Measurements from ENCODE around the gene SLC35A1. TPM values are rescaled to one million over a fixed set of nuclear protein-coding genes. Genes with fewer than 3 reads are reported as not detected.

SLC35A1 gene
- total RNA-seq, 3 donors from 2014 or later (not counting 1 experiment from before 2014, with no cell fraction given): 10.9 to 14.8 (median 13.4) TPM

DNA sequence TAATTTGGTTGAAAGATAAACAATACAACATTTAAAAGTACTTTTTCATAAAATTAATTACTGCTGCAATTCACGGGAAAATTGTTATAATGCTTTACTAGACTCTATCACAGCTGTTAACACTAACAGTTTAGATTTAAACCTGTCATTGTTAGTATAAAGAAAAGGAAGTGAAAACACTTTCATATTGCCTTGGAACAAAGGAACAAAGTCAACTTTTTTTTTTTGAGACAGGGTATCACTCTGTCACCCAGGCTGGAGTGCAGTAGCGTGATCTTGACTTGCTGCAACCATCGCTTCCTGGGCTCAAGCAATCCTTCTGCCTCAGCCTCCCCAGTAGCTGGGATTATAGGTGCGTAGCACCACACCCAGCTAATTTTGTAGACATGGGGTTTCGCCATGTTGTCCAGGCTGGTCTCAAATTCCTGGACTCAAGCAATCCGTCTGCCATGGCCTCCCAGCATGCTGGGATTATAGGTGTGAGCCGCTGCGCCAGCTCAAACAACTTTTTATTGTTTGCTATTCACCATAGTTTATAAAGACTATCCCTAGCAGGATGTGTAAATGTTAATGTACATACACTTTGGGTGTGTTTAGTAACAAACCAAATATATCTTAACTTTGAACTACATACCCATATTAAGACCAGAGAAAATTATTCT lies 22.1 kb downstream of the SLC35A1 start:
- no peak overlapping the region for H3K4me3 ChIP-seq (ENCODE audit: low read length)
- no peaks in the 10 kb centered on the region for H3K9me3 Mint-ChIP-seq
- no peak for ATAC-seq
- H3K27ac Mint-ChIP-seq: no peak overlapping the region
- H3K36me3 ChIP-seq (ENCODE audit: control insufficient read depth, insufficient read depth, low read length): peaks cover 6% of the 10 kb centered on the region
- WGBS (ENCODE audit: insufficient coverage): 93% methylated on average over 5 of the region's 8 CpGs
- H3K4me1 ChIP-seq (ENCODE audit: control insufficient read depth, insufficient read depth, low read length): no peaks in the 10 kb centered on the region
- no peaks in the 10 kb centered on the region for H3K27me3 ChIP-seq (ENCODE audit: control insufficient read depth, insufficient read depth, low read length)
- intact Hi-C loops (cut with micrococcal nuclease): no loop called here
- H3K36me3 Mint-ChIP-seq: no peaks in the 10 kb centered on the region
- TF ChIP-seq, protein P1, sequence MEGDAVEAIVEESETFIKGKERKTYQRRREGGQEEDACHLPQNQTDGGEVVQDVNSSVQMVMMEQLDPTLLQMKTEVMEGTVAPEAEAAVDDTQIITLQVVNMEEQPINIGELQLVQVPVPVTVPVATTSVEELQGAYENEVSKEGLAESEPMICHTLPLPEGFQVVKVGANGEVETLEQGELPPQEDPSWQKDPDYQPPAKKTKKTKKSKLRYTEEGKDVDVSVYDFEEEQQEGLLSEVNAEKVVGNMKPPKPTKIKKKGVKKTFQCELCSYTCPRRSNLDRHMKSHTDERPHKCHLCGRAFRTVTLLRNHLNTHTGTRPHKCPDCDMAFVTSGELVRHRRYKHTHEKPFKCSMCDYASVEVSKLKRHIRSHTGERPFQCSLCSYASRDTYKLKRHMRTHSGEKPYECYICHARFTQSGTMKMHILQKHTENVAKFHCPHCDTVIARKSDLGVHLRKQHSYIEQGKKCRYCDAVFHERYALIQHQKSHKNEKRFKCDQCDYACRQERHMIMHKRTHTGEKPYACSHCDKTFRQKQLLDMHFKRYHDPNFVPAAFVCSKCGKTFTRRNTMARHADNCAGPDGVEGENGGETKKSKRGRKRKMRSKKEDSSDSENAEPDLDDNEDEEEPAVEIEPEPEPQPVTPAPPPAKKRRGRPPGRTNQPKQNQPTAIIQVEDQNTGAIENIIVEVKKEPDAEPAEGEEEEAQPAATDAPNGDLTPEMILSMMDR (IDR thresholded peaks at IDR 0.05): no peak
- no peak overlapping the region for H3K27ac ChIP-seq (ENCODE audit: low read length)
- DNase-seq: no peak
- H3K9me3 ChIP-seq (ENCODE audit: control insufficient read depth, insufficient read depth, low read length): no peaks in the 10 kb centered on the region
- peaks cover 5 to 11% of the 10 kb centered on the region in 2 donors for H3K4me1 Mint-ChIP-seq
- H3K27me3 Mint-ChIP-seq (ENCODE audit: low read depth in 2 of 2): no peaks in the 10 kb centered on the region
- no peak overlapping the region for H3K4me3 Mint-ChIP-seq

DNA sequence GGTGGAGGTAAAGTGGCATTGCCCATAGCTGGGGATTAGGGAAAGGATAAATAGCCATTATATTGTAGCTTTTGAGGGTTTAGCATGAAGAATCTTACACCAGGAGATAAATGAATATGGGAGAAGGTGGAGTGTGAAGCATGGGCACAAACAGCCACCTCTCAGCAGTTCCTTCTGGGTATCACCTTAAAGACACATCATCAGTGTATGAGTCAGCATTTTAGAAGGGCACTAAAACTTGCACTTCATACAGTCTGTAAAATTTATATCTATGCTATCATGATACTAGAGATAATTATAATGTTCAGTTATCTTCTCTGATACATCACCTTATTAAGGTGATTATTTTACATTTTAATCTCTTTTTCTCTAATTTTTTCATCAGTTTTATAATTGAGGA lies 25.3 kb downstream of the SLC35A1 start:
- no peaks in the 10 kb centered on the region for H3K4me1 ChIP-seq (ENCODE audit: control insufficient read depth, insufficient read depth, low read length)
- Mint-ChIP-seq H3K9me3 (no peaks in the 10 kb centered on the region), H3K4me1 (peaks cover 2 to 7% of the 10 kb centered on the region in 2 donors), H3K36me3 (no peaks in the 10 kb centered on the region), H3K27ac (no peak overlapping the region), H3K4me3 (no peak overlapping the region), H3K27me3 (ENCODE audit: low read depth in 2 of 2) (no peaks in the 10 kb centered on the region)
- intact Hi-C loops (cut with micrococcal nuclease): no loop called here
- DNase-seq (no peak), ATAC-seq (no peak)
- no peak overlapping the region for H3K27ac ChIP-seq (ENCODE audit: low read length)
- no peak overlapping the region for H3K4me3 ChIP-seq (ENCODE audit: low read length)
- TF ChIP-seq, protein P1 (IDR thresholded peaks at IDR 0.05): no peak
- H3K36me3 ChIP-seq (ENCODE audit: control insufficient read depth, insufficient read depth, low read length): peaks cover 19% of the 10 kb centered on the region
- no peaks in the 10 kb centered on the region for H3K27me3 ChIP-seq (ENCODE audit: control insufficient read depth, insufficient read depth, low read length)
- H3K9me3 ChIP-seq (ENCODE audit: control insufficient read depth, insufficient read depth, low read length): no peaks in the 10 kb centered on the region

DNA sequence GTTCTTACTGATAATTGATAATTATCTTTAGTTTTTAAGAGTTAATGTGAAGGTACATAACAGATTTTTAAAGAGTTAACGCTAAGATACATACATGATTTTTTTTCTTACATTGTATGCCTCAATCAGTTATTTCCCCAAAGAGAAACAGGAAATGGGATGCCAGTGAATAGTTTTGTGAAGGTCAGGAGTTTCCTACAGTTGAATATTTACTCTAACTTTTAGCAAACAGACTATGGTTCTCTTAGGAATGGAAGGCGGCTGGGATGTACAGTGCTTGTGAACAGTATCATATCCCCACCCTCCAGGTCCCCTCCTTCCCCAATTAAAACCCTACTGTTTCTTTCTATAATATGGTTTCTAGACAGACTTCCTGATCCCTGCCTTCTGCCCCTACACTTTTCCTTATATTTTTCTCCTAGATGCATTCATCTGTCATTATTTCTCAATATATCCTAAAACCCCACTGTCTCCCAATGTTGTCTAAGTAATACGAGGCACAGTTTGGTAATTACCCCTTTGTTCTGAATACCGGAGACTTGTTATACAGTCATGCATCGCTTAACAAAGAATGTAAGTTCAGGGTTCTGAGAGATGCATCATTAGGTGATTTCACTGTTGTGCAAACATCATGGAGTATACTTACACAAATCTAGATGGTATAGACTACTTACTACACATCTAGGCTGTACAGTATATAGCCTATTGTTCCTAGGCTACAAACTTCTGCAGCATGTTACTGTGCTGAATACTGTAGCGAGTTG lies 29.2 kb downstream of the SLC35A1 start:
- Mint-ChIP-seq H3K27ac (no peak overlapping the region), H3K36me3 (no peaks in the 10 kb centered on the region), H3K27me3 (ENCODE audit: low read depth in 2 of 2) (no peaks in the 10 kb centered on the region), H3K4me3 (no peak overlapping the region), H3K4me1 (peaks cover 0 to 5% of the 10 kb centered on the region in 2 donors), H3K9me3 (no peaks in the 10 kb centered on the region)
- Histone ChIP-seq H3K4me1 (ENCODE audit: control insufficient read depth, insufficient read depth, low read length) (no peaks in the 10 kb centered on the region), H3K4me3 (ENCODE audit: low read length) (no peak overlapping the region), H3K27me3 (ENCODE audit: control insufficient read depth, insufficient read depth, low read length) (no peaks in the 10 kb centered on the region), H3K27ac (ENCODE audit: low read length) (no peak overlapping the region), H3K36me3 (ENCODE audit: control insufficient read depth, insufficient read depth, low read length) (peaks cover 35% of the 10 kb centered on the region), H3K9me3 (ENCODE audit: control insufficient read depth, insufficient read depth, low read length) (no peaks in the 10 kb centered on the region)
- intact Hi-C loops (cut with micrococcal nuclease): no loop called here
- DNase-seq (no peak), ATAC-seq (no peak)
- 93% methylated on average over 5 of the region's 6 CpGs for WGBS (ENCODE audit: insufficient coverage)
- TF ChIP-seq, protein P1 (IDR thresholded peaks at IDR 0.05): no peak
